ENCODE data around the gene KRT6A.
"Not testable (repeated sequence)": the region's sequence is repeated elsewhere in the genome, so short reads cannot be mapped to it uniquely, and the experiment has no call there.

Gene KRT6A

DNA sequence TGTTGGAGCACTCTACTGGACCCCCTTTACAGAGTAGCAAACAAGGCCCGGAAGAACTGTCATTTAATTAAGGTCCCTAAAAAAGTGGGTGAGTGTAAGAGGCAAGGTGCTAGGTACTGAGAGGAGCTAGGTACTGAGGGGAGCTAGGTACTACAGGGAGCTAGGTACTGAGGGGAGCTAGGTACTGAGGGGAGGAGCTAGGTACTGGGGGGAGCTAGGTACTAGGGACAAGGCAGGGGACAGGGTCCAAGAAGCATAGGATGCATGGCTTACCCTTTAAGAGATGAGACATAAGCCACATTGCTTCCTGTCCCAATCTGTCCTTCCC, 22.2 kb upstream of the KRT6A start:
- TF ChIP-seq ZFX (IDR thresholded peaks at IDR 0.05) = no peak
- TF ChIP-seq, protein P1, sequence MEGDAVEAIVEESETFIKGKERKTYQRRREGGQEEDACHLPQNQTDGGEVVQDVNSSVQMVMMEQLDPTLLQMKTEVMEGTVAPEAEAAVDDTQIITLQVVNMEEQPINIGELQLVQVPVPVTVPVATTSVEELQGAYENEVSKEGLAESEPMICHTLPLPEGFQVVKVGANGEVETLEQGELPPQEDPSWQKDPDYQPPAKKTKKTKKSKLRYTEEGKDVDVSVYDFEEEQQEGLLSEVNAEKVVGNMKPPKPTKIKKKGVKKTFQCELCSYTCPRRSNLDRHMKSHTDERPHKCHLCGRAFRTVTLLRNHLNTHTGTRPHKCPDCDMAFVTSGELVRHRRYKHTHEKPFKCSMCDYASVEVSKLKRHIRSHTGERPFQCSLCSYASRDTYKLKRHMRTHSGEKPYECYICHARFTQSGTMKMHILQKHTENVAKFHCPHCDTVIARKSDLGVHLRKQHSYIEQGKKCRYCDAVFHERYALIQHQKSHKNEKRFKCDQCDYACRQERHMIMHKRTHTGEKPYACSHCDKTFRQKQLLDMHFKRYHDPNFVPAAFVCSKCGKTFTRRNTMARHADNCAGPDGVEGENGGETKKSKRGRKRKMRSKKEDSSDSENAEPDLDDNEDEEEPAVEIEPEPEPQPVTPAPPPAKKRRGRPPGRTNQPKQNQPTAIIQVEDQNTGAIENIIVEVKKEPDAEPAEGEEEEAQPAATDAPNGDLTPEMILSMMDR (conservative IDR thresholded peaks at IDR 0.05) = no peak
- H3K27ac ChIP-seq = no peak overlapping the region

DNA sequence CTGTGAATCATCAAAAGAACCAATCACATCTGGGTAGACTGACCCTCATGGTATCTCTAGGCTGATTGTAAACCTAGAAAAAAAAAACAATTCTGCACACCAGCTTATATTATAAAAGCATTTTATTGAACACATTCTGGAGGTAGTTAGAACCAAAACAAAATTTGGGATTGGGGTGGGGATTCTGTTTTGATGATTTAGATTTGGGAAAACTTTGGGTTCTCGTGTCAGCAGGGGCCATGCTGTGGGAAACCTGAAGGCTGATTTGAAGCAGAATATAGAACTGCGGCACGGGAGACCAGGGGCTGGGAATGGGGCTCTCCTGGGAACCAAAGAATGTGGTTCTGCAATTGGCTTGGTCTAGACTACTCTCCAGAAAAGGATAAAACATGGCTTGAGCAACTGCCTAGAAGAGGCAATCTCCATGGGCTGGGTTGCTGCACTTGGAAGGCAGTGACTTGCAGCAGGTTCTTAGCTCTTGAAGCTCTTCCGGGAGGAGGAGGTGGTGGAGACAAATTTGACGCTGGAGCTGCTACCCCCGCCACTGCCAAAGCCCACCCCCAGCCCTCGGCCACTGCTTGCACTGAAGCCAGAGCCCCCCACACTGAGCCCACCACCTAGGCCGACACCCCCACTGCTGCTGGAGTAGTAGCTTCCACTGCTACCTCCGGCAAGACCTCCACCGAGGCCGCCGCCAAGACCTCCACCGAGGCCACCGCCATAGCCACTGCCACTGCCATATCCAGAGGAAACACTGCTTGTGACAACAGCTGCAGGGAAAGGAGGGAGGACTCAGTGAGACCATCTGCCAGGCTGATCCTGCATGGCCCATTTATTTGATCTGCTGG, 21.6 kb upstream of the KRT6A start:
- no peak overlapping the region for H3K27ac ChIP-seq
- TF ChIP-seq ZFX (IDR thresholded peaks at IDR 0.05) = no peak
- TF ChIP-seq, protein P1 (conservative IDR thresholded peaks at IDR 0.05) = no peak

DNA sequence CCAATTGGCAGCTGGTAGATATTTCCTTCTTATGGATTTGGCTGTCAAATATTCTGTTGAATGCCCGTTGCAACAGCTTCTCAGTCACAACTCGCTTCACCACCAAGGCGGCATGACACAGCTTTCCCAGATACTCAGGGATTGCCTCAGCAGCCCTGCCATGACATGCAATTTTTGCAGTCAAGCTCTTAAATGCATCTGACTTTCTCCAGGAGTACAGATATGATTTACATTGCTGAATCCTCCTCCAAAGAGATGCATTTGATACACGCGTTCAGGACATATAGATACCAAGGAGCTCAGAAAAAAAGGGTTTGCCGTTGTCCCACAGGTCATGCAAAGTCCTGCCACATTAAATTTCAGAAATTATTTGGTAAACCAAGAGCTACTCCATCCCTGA, 20.7 kb upstream of the KRT6A start:
- TF ChIP-seq, protein P1 (conservative IDR thresholded peaks at IDR 0.05) = no peak
- no peak overlapping the region for H3K27ac ChIP-seq

DNA sequence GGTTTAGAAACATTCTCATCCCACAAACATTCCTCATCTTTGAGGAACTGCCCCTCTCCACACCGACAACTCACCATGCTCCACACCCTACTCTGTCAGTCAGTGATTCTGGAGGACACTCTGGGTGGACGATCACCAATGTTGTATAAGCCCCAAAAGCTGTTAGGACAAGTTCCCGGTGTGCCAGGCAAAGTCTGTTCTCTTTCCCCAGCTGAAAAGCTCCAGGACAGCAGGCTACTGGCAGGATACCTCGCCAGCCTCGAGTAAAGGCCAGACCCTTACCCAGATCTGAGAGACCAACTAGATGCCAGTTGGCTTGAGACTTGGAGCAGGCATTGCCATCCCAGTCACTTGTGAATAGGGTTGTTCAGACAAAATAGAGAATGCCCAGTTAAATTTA, 15.2 kb upstream of the KRT6A start:
- no peak for TF ChIP-seq ZFX (IDR thresholded peaks at IDR 0.05)
- TF ChIP-seq, protein P1 (conservative IDR thresholded peaks at IDR 0.05) = no peak
- no peak overlapping the region for H3K27ac ChIP-seq

DNA sequence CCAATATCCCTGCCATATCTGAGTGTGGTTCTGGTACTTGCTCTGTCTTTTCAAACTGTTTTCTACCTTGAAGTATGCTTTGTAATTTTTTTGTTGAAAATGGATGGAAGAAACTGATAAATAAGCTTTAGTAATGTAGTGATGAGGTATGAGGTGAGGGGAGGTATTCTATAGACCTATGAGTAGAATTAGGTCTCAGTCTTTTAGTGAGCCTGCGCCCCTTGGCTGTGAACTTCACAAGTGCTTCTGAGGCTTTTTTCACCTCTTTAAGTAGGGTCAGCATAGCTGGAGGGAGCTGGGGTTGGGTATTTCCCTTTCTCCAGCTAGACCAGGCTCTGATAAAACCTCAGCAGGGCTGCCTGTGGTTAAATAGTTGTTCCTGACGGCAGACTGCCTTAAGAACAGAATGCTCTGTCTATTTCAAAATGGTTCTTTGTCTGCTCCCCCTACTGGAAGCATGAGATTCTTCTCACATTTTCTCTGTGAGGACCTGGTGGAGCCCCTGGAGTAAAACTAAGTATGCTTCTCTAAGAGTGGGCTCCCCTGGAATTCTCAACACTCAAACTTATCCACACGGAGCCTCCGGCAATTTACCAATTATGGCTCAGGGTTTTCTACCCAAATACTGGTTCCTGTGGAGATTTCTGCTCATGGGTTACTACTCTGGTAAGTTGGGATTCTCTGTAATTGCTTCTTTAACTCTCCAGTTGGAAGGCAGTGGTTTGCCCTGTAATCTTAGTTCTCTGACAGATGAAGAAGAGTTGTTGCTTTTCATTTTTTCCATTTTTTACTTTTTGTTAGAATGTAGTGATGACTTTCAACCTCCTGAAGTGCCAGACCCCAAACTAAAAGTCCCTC, 14.0 kb upstream of the KRT6A start:
- TF ChIP-seq ZFX (IDR thresholded peaks at IDR 0.05) = no peak
- TF ChIP-seq, protein P1 (conservative IDR thresholded peaks at IDR 0.05) = peak; percentile 77
- H3K27ac ChIP-seq = no peak overlapping the region

DNA sequence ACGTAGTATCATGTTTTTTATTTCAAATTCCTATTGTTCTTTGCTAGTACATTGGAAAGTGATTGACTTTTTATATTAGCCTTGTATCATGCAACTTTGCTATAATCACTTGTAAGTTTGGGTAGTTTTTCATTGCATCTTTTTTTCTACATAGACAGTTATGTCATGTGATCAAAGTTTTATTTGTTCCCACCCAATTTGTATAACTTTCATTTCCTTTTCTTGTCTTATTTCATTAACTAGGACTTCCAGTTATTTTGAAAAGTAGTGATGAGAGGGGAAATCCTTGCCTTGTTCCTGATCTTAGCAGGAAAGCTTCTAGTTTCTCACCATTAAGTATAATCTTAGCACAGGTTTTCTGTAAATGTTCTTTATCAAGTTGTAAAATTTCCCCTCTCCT, 9.8 kb upstream of the KRT6A start:
- H3K27ac ChIP-seq = no peak overlapping the region
- TF ChIP-seq ZFX (IDR thresholded peaks at IDR 0.05) = no peak
- TF ChIP-seq, protein P1 (conservative IDR thresholded peaks at IDR 0.05) = no peak

DNA sequence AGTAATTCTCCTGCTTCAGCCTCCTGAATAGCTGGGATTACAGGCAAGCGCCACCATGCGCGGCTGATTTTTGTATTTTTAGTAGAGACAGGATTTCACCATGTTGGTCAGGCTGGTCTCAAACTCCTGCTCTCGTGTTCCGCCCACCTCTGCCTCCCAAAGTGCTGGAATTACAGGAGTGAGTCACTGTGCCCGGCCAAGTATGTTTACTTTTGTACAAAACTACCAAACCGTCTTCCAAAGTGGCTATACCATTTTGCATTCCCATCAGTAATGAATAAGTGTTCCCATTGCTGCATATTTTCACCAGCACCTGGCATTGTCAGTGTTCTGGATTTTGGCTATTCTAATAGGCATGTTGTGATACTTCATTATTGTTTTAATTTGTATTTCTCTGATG, 8.4 kb upstream of the KRT6A start:
- H3K27ac ChIP-seq = no peak overlapping the region
- TF ChIP-seq, protein P1 (conservative IDR thresholded peaks at IDR 0.05) = no peak
- TF ChIP-seq ZFX (IDR thresholded peaks at IDR 0.05) = no peak

DNA sequence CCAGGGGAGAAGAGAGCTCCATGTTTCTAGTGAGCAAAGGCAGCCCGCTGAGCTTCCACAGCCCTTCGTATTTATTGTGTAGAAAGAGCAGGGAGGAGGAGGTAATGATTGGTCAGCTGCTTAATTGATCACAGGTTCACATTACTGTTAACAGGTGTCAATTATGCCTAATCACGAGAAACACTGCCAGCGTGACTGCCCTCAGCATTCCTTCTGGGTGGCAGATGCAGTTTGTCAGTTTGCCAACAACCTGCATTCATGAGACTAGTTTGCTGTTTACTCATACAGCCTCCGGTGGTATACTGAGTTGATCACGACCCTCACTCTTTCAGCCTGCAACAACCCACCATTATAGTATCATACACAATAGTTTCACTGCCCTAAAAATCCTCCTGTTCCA, 7.5 kb upstream of the KRT6A start:
- H3K27ac ChIP-seq = not testable (repeated sequence)
